A549 treated with CORT108297 at 1 μM for 4 hours (cell line): ENCODE measurements around the gene CHEK2. TPM values are rescaled to one million over a fixed set of nuclear protein-coding genes. Genes with fewer than 3 reads are reported as not detected.

ENCODE experiments used
- total RNA-seq: library from RNA; stranded (reverse); fragments of 200-300 nt; extraction: Qiagen RNA extraction; gene quantifications from 5 replicates; pipeline ENCODE4 v1.2.3, GENCODE V29; 2022

CHEK2 gene
- total RNA-seq: 7.5 to 11.2 TPM (median 10.1 TPM) in 5 replicates

DNA sequence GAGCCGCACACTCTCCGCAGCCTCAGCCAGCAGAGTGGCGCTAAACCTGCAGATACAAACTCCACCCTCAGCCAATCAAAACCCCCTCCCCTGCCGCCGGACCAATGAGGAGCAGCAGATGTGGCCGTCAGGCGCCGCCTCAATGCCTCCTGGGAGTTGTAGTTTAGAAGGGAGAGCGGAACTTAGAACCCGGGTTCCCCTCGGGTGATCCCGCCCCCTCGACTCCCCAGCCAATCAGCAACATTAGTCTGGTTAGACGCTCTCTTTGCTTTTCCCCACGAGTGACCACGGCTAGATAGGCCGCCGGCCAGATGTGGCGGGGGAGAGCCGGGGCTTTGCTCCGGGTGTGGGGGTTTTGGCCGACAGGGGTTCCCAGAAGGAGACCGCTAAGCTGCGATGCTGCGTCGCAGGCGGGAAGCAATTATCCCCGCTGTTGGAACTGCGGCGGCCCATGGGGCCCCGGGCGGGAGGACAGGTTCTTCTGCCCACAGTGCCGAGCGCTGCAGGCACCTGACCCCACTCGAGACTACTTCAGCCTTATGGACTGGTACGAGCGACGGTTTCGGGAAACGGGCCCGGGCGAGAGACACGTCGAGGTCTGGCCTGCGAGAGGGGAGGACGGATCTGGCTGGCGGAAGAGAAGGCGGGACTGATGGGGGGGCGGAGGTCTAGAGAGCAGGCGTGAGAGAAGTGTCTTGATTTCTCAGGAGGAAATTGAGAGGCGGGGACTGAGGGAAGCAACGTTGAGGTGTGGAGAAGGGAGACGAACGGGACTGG, at the start of gene CHEK2, which contains the start of gene HSCB:
TSS of gene CHEK2 (minus strand) at position 36 of the 777 bp plus-strand sequence. CDS start 7,099 bp downstream, outside the sequence.
TSS of gene HSCB (plus strand) at position 255 of the 777 bp plus-strand sequence. CDS start at position 312, 57 bp downstream.

DNA sequence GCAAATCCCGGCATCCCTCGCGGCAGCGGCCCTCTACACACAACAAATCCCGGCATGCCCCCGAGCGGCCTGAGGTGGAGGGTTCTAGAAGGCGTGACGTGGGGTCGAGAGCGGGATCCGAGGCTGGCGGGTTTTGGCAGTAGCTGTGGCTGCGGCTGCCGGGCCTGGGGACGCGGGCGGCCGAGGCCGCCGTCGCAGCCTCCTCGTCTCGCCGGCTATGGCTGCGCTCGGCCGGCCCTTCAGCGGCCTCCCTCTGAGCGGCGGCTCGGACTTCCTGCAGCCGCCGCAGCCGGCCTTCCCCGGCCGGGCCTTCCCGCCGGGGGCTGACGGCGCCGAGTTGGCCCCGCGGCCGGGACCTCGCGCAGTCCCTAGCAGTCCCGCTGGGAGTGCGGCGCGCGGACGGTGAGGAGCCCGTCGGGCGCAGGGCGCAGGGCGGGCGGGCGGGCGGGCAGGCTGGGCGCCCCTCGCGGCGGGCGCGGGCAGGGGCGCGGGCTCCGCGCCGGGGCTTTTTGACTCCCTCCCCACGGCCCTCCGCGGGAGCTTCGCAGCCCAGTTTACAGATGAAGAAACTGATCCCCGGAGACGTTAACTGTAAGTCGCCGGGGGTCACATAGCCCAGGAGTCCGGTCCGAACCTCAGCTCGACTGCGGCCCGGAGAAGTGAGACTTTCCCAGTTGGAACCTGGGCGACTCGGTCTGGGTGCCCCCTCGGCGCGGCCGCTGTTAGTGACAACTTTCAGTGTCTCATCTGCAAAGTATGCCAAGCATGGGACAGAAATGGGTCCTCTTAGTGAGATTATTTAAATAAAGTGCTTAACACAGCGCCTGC, 31.2 kb upstream of the CHEK2 start, which contains the start of gene CCDC117:
TSS of gene CCDC117 (plus strand) at position 63 of the 828 bp plus-strand sequence. CDS start at position 218, 155 bp downstream.

DNA sequence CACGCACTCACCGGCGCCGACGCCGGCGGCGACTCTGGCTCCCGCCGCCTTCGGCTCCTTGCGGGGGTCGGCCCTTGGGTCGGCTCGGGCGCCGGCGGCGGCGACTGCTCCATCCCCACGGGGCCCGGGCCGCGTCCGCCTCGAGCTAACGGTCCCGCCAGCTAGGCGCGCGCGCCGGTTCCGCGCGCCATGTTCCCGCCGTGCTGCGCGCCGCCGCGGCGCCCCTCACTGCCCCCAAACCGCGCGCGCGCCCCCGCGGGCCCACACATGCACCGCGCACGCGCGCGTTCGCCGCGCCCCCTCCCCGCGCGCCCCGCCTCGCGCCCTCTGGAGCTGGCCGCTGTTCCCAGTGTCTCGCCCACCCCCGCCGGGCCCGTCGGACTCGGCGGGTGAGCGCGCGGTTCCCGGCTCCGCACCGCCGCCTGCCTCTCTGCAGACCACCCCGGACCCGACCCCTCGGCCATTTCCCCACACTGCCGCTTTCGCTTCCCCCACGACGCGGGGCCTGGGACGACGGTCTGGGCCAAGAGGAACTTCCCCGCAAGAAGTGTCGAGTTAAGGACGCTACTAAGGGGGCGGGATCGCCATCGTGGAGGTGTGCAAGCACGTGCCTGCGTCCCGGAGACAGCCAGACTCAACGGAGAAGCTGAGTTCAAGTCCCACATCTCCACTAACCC, 61.9 kb downstream of the CHEK2 start, which contains the start of gene TTC28:
TSS of gene TTC28 (minus strand) at position 230 of the 677 bp plus-strand sequence. CDS start at position 113, 117 bp downstream.

Other genes with a start within 250 kb of the CHEK2 start
- 2.2 to 3.3 TPM (median 3.0 TPM) in 5 replicates for gene TTC28, start 62.0 kb downstream of the CHEK2 start, total RNA-seq
- gene HSCB, start 219 bp upstream of the CHEK2 start, total RNA-seq: 10.7 to 14.9 TPM (median 12.4 TPM) in 5 replicates
- 9.2 to 12.4 TPM (median 10.8 TPM) in 5 replicates for gene CCDC117, start 30.9 kb upstream of the CHEK2 start, total RNA-seq
- 51.6 to 53.5 TPM (median 52.7 TPM) in 5 replicates for gene XBP1, start 58.7 kb upstream of the CHEK2 start, total RNA-seq
- gene ZNRF3, start 141.8 kb upstream of the CHEK2 start, total RNA-seq: 4.6 to 7.5 TPM (median 6.5 TPM) in 5 replicates